ENCODE results near the gene TLE3. TPM values are rescaled to one million over a fixed set of nuclear protein-coding genes. Genes with fewer than 3 reads are reported as not detected.

TLE3 gene
- total RNA-seq, 2 donors from 2014 or later: 157 to 246 TPM

- H3K4me3 ChIP-seq: no peak overlapping the region
- intact Hi-C loops (cut with DNase I): no loop called here
- 90% methylated on average over 2 of the region's 2 CpGs for WGBS
- H3K9me3 ChIP-seq: no peaks in the 10 kb centered on the region
- TF ChIP-seq CTCF (IDR thresholded peaks at IDR 0.05) (no peak), POLR2A (IDR thresholded peaks at IDR 0.05) (no peak), POLR2AphosphoS5 (IDR thresholded peaks at IDR 0.05) (no peak)
- no peaks in the 10 kb centered on the region for H3K4me1 ChIP-seq (replicated peaks)
- H3K27ac ChIP-seq: no peak overlapping the region
- no peak for DNase-seq (ENCODE audit: low spot score)
- no peaks in the 10 kb centered on the region for H3K36me3 ChIP-seq
- H3K27me3 ChIP-seq (replicated peaks; ENCODE audit: insufficient read depth): no peaks in the 10 kb centered on the region
Measured at GRCh38 chr15:70032509-70032908, 65.2 kb downstream of the TLE3 start.

GRCh38 chr15:70031713-70032112 lies 66.0 kb downstream of the TLE3 start:
- 86% methylated on average over 2 of the region's 2 CpGs for WGBS
- intact Hi-C loops (cut with DNase I): no loop called here

GRCh38 chr15:70031261-70031660 lies 66.5 kb downstream of the TLE3 start:
- Histone ChIP-seq H3K36me3 (no peaks in the 10 kb centered on the region), H3K27ac (no peak overlapping the region), H3K4me1 (replicated peaks) (no peaks in the 10 kb centered on the region), H3K27me3 (replicated peaks; ENCODE audit: insufficient read depth) (no peaks in the 10 kb centered on the region), H3K9me3 (no peaks in the 10 kb centered on the region), H3K4me3 (no peak overlapping the region)
- no peak for TF ChIP-seq CTCF (IDR thresholded peaks at IDR 0.05)
- intact Hi-C loops (cut with DNase I): no loop called here
- 95% methylated on average over 5 of the region's 5 CpGs for WGBS
- no peak for DNase-seq (ENCODE audit: low spot score)

More at GRCh38 chr15:70031713-70032112, 66.0 kb downstream of the TLE3 start:
- no peaks in the 10 kb centered on the region for H3K9me3 ChIP-seq
- no peaks in the 10 kb centered on the region for H3K27me3 ChIP-seq (replicated peaks; ENCODE audit: insufficient read depth)
- no peak overlapping the region for H3K4me3 ChIP-seq
- DNase-seq (ENCODE audit: low spot score): no peak
- H3K36me3 ChIP-seq: no peaks in the 10 kb centered on the region
- no peak overlapping the region for H3K27ac ChIP-seq
- H3K4me1 ChIP-seq (replicated peaks): no peaks in the 10 kb centered on the region
- TF ChIP-seq POLR2AphosphoS5 (IDR thresholded peaks at IDR 0.05) (no peak), CTCF (IDR thresholded peaks at IDR 0.05) (no peak)

GRCh38 chr15:70030851-70031250 lies 66.9 kb downstream of the TLE3 start:
- H3K4me1 ChIP-seq (replicated peaks): no peaks in the 10 kb centered on the region
- TF ChIP-seq POLR2A (IDR thresholded peaks at IDR 0.05) (no peak), CTCF (IDR thresholded peaks at IDR 0.05) (no peak), POLR2AphosphoS5 (IDR thresholded peaks at IDR 0.05) (no peak)
- H3K27ac ChIP-seq: no peak overlapping the region
- no peak overlapping the region for H3K4me3 ChIP-seq
- intact Hi-C loops (cut with DNase I): no loop called here
- H3K27me3 ChIP-seq (replicated peaks; ENCODE audit: insufficient read depth): no peaks in the 10 kb centered on the region
- no peaks in the 10 kb centered on the region for H3K9me3 ChIP-seq
- no peaks in the 10 kb centered on the region for H3K36me3 ChIP-seq
- WGBS: 94% methylated on average over 5 of the region's 5 CpGs
- no peak for DNase-seq (ENCODE audit: low spot score)

- 100% methylated on average over 3 of the region's 3 CpGs for WGBS
- H3K9me3 ChIP-seq: no peaks in the 10 kb centered on the region
- intact Hi-C loops (cut with DNase I): no loop called here
- no peaks in the 10 kb centered on the region for H3K27me3 ChIP-seq (replicated peaks; ENCODE audit: insufficient read depth)
- TF ChIP-seq POLR2A (IDR thresholded peaks at IDR 0.05) (no peak), POLR2AphosphoS5 (IDR thresholded peaks at IDR 0.05) (no peak), CTCF (IDR thresholded peaks at IDR 0.05) (no peak)
- no peaks in the 10 kb centered on the region for H3K36me3 ChIP-seq
- peaks cover 6% of the 10 kb centered on the region for H3K4me1 ChIP-seq (replicated peaks)
- no peak overlapping the region for H3K27ac ChIP-seq
- H3K4me3 ChIP-seq: no peak overlapping the region
- DNase-seq (ENCODE audit: low spot score): no peak
Measured at GRCh38 chr15:70029297-70029701, 68.4 kb downstream of the TLE3 start.

Data from prostate gland (tissue), 2 donors.